Measurements from ENCODE around the gene GTF2B.

GRCh38 chr1:88890131-88890530 is 1.2 kb downstream of the GTF2B start:
- TF ChIP-seq CTCF (IDR thresholded peaks at IDR 0.05; ENCODE audit: low read depth, low read length): no peak
- TF ChIP-seq EZH2phosphoT487 (IDR thresholded peaks at IDR 0.05; ENCODE audit: low read depth): no peak

All from OCI-LY3 (cell line).